ENCODE results near the gene SYNE3.

GRCh38 chr14:95523815-95524448 lies 7.5 kb upstream of the SYNE3 start:
- TF ChIP-seq CTCF (IDR thresholded peaks at IDR 0.05): no peak
- no peak for TF ChIP-seq POLR2A (IDR thresholded peaks at IDR 0.05)
